GM12878 (cell line): ENCODE data around the gene NDRG4. TPM values are rescaled to one million over a fixed set of nuclear protein-coding genes. Genes with fewer than 3 reads are reported as not detected.

Experiments used
- ATAC-seq: fragments of 200-7000 bp; cut with Tn5 transposase; 3 replicates; pipeline ENCODE4 v1.9.1; 2020; ENCODE audit warnings: mild to moderate bottlenecking, moderate library complexity
- BruUV-seq: library from RNA; stranded (reverse); fragments of 400-500 nt; replicated peaks from 2 replicates; lab custom pipeline; 2021; lab: Mats Ljungman, UMichigan
- CTCF ChIA-PET: fragments of 300-600 bp; sonication (Branson Sonifier 250); formaldehyde crosslinking; extraction: SDS; loops from one replicate; lab custom pipeline; 2021; ENCODE audit warnings: inconsistent platforms; lab: Yijun Ruan, JAX
- POLR2A ChIA-PET: fragments of 350-600 bp; formaldehyde crosslinking; extraction: SDS; loops from one replicate; lab custom pipeline; 2021; ENCODE audit warnings: inconsistent platforms; lab: Charles Lee
- RAD21 ChIA-PET: fragments of 300-600 bp; sonication (Branson Sonifier 250); formaldehyde crosslinking; loops from one replicate; lab custom pipeline; 2023; ENCODE audit warnings: antibody characterized with exemption; ENCODE audit not compliant: unreplicated experiment; lab: Charles Lee
- SMC1A ChIA-PET: fragments of 300-600 bp; sonication (Branson Sonifier 250); formaldehyde crosslinking; loops from one replicate; lab custom pipeline; 2023; ENCODE audit not compliant: unreplicated experiment, uncharacterized antibody; lab: Charles Lee
- DNase-seq: peaks from one replicate; pipeline ENCODE4 v3.0.0-alpha.2; 2011; ENCODE audit warnings: low read depth, low spot score
- FAIRE-seq: peaks from 3 replicates; lab custom pipeline; 2011; peaks lifted over from hg19 to GRCh38; lab: Jason Lieb, UNC
- H2AFZ ChIP-seq: 2 replicates; pipeline ENCODE4 v1.6.0; 2011; ENCODE audit warnings: low read depth, low read length, control low read depth; ENCODE audit not compliant: control insufficient read depth
- H3K27ac ChIP-seq: 2 replicates; pipeline ENCODE4 v1.5.1; 2011; ENCODE audit warnings: control low read depth; ENCODE audit not compliant: control insufficient read depth, insufficient read depth
- H3K27me3 ChIP-seq, 2 experiments: replicated peaks in 1 of 2; 2 replicates each; pipeline versions ENCODE4 v1.6.0 to v1.6.1; 2011; ENCODE audit warnings: low read length in 1 of 2; ENCODE audit not compliant: control insufficient read depth in 2 of 2, insufficient read depth in 2 of 2
- H3K36me3 ChIP-seq, 2 experiments: 2 replicates each; pipeline ENCODE4 v1.5.1; 2011; ENCODE audit warnings: low read length in 1 of 2; ENCODE audit not compliant: control insufficient read depth in 2 of 2, insufficient read depth in 2 of 2
- H3K4me1 ChIP-seq: 2 replicates; pipeline ENCODE4 v1.6.1; 2011; ENCODE audit warnings: mild to moderate bottlenecking, low read length, moderate library complexity, mixed read lengths; ENCODE audit not compliant: control insufficient read depth, insufficient read depth
- H3K4me2 ChIP-seq: 2 replicates; pipeline ENCODE4 v1.6.0; 2011; ENCODE audit warnings: control low read depth; ENCODE audit not compliant: control insufficient read depth, insufficient read depth
- H3K4me3 ChIP-seq: fragments of 200-600 bp; sonication (generic); 2 replicates; pipeline ENCODE4 v1.5.1; 2016
- H3K79me2 ChIP-seq: 2 replicates; pipeline ENCODE4 v1.6.0; 2011; ENCODE audit warnings: low read length; ENCODE audit not compliant: control insufficient read depth, insufficient read depth
- H3K9ac ChIP-seq: 2 replicates; pipeline ENCODE4 v1.8.0; 2011; ENCODE audit warnings: low read length, control low read depth, mixed read lengths; ENCODE audit not compliant: control insufficient read depth, insufficient read depth
- H3K9me3 ChIP-seq: replicated peaks from 3 replicates; pipeline ENCODE4 v1.5.1; 2011; ENCODE audit warnings: mild to moderate bottlenecking, low read length; ENCODE audit not compliant: control insufficient read depth, insufficient read depth
- H4K20me1 ChIP-seq: 2 replicates; pipeline ENCODE4 v1.6.0; 2011; ENCODE audit not compliant: control insufficient read depth, insufficient read depth
- BMI1 ChIP-seq: fragments of 450-650 bp; IDR thresholded peaks from 2 replicates; pipeline ENCODE4 v1.6.1; 2016; ENCODE audit warnings: mild to moderate bottlenecking, moderate library complexity, borderline replicate concordance
- NR2F1 ChIP-seq: fragments of 450-650 bp; conservative IDR thresholded peaks from 2 replicates; pipeline ENCODE4 v1.6.1; 2017; ENCODE audit warnings: mild to moderate bottlenecking
- SIN3A ChIP-seq: IDR thresholded peaks from 2 replicates; pipeline ENCODE4 v1.6.1; 2012; ENCODE audit warnings: low read depth, low read length, improper control_type of control experiment
- SUZ12 ChIP-seq: fragments of 200-600 bp; sonication (generic); IDR thresholded peaks from one replicate; pipeline ENCODE4 v1.6.1; 2018; ENCODE audit warnings: antibody characterized with exemption, mild to moderate bottlenecking; ENCODE audit not compliant: unreplicated experiment
- TARDBP ChIP-seq: IDR thresholded peaks from 2 replicates; pipeline ENCODE4 v1.6.1; 2016; ENCODE audit warnings: borderline replicate concordance
- USF2 ChIP-seq: IDR thresholded peaks from 2 replicates; pipeline ENCODE4 v1.6.1; 2011; ENCODE audit warnings: low read depth, low read length, improper control_type of control experiment, borderline replicate concordance
- WGBS: methylation state at CpG from one replicate; pipeline ENCODE4 v1.1.6; 2016; ENCODE audit warnings: low lambda C conversion rate; ENCODE audit not compliant: insufficient replicate concordance, insufficient coverage; ENCODE audit errors: missing lambda C conversion rate; 5-methylcytosine and 5-hydroxymethylcytosine counted together
- in situ Hi-C: fragments of 300-500 bp; cut with MboI; formaldehyde crosslinking; loops from 9 replicates; pipeline ENCODE4 v1.14.3; 2018; ENCODE audit warnings: mixed read lengths
- intact Hi-C: fragments of 100-400 bp; cut with micrococcal nuclease; formaldehyde crosslinking; loops from one replicate; pipeline ENCODE4 v1.14.2; 2022; ENCODE audit not compliant: unreplicated experiment
- polyA plus RNA-seq, 11 experiments: library from polyadenylated mRNA; depleted of rRNA in 4 of 11; unstranded in 6 of 11; stranded (reverse) in 5 of 11; fragments of >200 nt; fragmentation: Nextera tagmentation in 4 of 11; fragmentation: Illumina TruSeq in 1 of 11; extraction: Ambion mirVana in 4 of 11; extraction: Trizol in 1 of 11; gene quantifications; 1 replicate in 1 of 11; 2 replicates in 10 of 11; pipeline versions ENCODE4 v1.2.1 to v1.2.3, GENCODE V29; 2011 to 2016; ENCODE audit warnings: inconsistent platforms in 2 of 11, missing spikeins in 2 of 11, low read depth in 1 of 11
- total RNA-seq, 4 experiments: library from RNA; depleted of rRNA in 3 of 4; stranded (reverse); fragments of >200 nt in 3 of 4; fragmentation: Illumina TruSeq in 1 of 4; extraction: Trizol in 1 of 4; gene quantifications; 2 replicates each; pipeline versions ENCODE4 v1.2.1 to v1.2.3, GENCODE V29; 2013 to 2021

The NDRG4 gene
- total and polyA plus RNA-seq, 10 of the 15 experiments (the other 5 are each of a cell fraction or from before 2014, with no cell fraction given) = 0.33 to 3.8 (median 2.5) TPM

GRCh38 chr16:58537124-58537906 lies 37.4 kb downstream of the NDRG4 start:
- 35% methylated on average over 10 of the region's 10 CpGs for WGBS
- TF ChIP-seq SIN3A (no peak), BMI1 (no peak), NR2F1 (no peak), SUZ12 (no peak), TARDBP (no peak), USF2 (no peak)
- H2AFZ ChIP-seq = no peak overlapping the region
- H3K9me3 ChIP-seq = no peaks in the 10 kb centered on the region
- no peak overlapping the region for H3K4me3 ChIP-seq
- DNase-seq (no peak), FAIRE-seq (no peak), ATAC-seq (no peak)
- RAD21 ChIA-PET = no interaction called here
- no peaks in the 10 kb centered on the region for H3K4me1 ChIP-seq
- no peak overlapping the region for H3K27ac ChIP-seq
- CTCF ChIA-PET = interaction anchor here (0.8 to 1.0 kb wide), 3 partner anchors 8 to 25 kb away, joined by 3 read pairs; no protein-coding TSS in a partner anchor
- no peak overlapping the region for H3K4me2 ChIP-seq
- no TSS peak for BruUV-seq
- H3K9ac ChIP-seq = no peak overlapping the region
- no peaks in the 10 kb centered on the region for H3K79me2 ChIP-seq
- in situ Hi-C loops (no loop called here), intact Hi-C loops (loop anchor here (5.0 kb wide), 1 partner anchor 40 kb away; no protein-coding TSS in a partner anchor)
- H3K36me3 ChIP-seq = peaks cover 20 to 62% of the 10 kb centered on the region in 2 experiments
- H4K20me1 ChIP-seq = no peaks in the 10 kb centered on the region
- SMC1A ChIA-PET = interaction anchor here (1.0 kb wide), 1 partner anchor 8 kb away, joined by 3 read pairs; no protein-coding TSS in a partner anchor
- H3K27me3 ChIP-seq = no peaks in the 10 kb centered on the region
- POLR2A ChIA-PET = interaction anchor here (0.6 kb wide), 1 partner anchor 41 kb away, joined by 3 read pairs; no protein-coding TSS in a partner anchor
